GM21619 (cell line): ENCODE results near the gene TAS2R40.
"Not testable (repeated sequence)": the region's sequence is repeated elsewhere in the genome, so short reads cannot be mapped to it uniquely, and the experiment has no call there.

ENCODE experiments used
- ATAC-seq: cut with Tn5 transposase; IDR thresholded peaks from one replicate; pipeline ENCODE4 v1.9.1; 2021; ENCODE audit not compliant: unreplicated experiment

TAS2R40 gene

DNA sequence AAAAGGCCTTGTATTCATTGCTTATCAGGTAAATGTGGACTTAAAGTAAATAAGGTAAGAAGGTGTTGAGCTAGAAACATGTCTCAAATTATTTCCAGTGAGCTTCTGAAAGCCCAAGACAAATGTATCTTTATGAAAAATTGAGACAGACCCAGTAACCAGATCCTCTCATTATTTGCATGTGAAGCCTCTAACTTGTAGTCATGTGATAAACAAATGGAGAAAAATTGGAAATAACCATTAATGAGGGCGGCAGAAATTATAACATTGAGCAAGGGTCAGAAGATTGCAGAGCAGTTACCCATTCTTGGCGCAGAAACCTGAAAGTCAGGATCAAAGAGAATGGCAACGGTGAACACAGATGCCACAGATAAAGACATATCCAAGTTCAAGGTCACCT lies at the start of gene TAS2R40:
Gene TAS2R40 (plus strand): TSS at position 301 of the 400 bp plus-strand sequence. CDS start 42 bp downstream, at position 343.
- no peak for ATAC-seq

DNA sequence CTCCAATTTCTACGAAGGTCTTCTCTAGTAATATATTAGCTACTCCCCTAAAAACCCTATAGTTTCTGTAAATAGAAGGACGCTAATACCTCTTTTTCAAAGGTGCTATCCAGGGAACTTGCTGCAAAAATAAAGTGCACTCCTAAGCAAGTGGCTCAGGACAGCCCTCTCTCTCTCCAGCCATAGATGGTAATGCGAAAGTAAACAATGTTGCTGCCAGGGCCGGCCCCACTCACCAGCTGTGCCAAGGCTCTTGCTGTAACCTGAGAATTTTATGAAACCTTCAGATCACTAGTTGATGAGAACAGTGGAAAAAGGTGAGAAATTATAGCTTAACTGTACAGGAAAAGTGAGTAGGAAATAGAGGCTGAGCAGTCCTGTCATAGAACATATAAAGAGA lies 49.5 kb upstream of the TAS2R40 start:
- no peak for ATAC-seq

DNA sequence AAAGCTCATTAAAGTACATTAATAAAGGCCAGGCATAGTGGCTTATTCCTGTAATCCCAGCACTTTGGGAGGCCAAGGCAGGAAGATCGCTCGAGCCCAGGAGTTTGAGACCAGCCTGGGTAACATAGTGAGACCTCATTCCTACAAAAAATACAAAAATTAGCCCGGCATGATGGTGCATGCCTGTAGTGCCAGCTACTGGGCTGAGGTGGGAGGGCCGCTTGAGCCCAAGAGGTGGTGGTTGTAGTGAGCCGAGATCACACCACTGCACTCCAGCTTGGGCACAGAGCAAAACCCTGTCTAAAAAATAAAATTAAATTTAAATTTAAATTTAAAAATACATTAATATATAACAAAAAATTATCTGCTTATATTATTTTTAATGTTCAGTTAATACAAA lies 45.7 kb upstream of the TAS2R40 start:
- ATAC-seq = no peak

DNA sequence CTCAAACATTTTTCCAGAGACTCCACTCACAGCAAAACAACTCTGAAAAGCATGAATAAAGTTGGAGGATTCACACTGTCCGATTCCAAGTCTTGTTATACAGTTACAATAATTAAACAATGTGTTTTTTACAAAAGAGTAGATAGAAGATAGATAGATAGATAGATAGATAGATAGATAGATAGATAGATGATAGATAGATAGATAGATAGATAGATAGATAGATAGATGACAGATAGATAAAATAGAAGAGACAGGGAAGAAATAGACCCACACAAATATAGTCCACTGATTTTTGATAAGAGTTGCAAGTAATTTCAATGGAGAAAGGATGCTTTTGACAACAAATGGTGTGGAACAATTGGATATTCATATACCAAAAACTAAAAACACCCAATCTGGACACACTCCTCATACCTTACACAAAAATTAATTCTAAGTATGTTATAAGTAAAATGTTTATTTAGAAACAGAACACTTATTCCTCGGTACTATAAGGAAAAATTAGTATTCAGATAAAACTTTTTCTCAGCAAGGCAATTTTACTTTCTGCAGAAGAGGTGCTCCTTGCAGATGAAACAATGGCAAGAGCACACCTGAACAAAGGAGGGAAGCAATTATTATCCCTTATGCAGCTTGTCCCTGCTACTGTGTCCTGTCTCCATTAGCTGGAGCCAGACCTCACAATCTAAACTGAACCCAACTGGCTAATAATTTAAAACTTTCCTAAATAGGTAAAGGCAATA lies 44.3 kb upstream of the TAS2R40 start:
- no peak for ATAC-seq

DNA sequence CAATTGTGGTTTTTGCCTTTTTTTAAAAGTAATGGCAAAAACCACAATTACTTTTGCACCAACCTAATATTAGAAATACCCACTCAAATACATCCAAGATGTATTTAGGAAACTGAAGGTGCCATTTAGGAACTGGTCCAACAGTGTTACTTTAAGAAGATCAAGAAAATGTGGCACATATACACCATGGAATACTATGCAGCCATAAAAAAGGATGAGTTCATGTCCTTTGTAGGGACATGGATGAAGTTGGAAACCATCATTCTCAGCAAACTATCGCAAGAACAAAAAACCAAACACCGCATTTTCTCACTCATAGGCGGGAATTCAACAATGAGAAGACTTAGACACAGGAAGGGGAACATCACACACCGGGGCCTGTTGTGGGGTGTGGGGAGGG lies 41.1 kb upstream of the TAS2R40 start:
- not testable (repeated sequence) for ATAC-seq

DNA sequence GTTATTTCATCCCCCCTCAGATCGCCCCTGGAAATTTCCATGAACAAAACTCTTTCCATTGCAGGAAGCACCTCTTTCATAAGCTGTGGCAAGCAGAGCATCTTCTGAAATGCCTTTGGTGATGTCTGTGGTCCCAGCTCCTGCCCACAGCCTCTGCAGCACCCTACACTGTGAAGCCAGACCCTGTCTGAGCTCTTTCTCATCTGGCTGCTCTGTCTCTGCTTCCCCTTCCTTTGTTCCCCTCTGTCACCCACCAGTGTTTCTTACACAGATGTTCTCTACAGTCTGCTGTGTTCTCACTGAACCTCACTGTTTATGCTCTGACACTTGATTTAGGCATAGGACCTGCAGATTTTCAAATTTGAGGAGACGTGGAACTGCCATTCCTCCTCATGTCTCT lies 40.5 kb upstream of the TAS2R40 start:
- ATAC-seq = no peak

DNA sequence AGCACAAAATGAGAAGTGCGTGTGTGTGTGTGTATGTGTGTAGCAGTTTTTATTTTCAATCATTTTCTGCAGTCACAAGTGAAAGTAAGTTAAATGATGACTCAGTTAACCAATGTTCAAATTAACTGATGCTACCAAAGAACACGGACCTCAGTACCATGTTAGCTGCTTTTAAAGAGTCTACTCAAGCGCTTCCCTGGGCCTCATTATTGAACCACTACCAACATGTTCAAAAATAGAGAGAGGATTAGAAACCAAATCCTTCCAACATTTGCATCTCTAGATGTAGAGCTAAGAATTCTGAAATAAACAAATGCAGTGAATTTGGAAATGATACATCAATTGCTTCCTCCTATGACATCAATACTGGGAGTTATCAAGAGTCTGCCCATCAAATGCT lies 38.8 kb upstream of the TAS2R40 start, which contains the start of gene TAS2R39:
Gene TAS2R39 (plus strand): TSS at position 396 of the 400 bp plus-strand sequence. CDS start 0 bp downstream, at position 396.
- ATAC-seq = no peak

DNA sequence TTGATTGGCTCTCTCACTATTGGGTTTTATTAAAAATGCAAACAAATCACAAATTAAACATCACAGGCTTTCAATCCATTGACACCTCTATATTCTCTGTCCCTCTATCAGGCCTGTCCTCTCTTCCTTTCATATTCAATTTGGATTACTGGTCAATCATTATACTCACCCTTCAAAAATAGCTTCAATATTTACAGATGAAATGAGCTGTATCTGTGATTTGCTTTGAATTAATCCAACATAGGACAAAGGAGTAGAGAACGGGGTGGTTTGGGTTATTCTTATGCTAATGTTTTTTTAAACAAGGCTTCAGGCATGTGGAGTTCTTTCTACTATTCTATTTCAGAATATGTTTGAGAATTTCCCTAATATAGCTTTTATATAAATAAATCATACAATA lies 36.3 kb upstream of the TAS2R40 start:
- no peak for ATAC-seq

DNA sequence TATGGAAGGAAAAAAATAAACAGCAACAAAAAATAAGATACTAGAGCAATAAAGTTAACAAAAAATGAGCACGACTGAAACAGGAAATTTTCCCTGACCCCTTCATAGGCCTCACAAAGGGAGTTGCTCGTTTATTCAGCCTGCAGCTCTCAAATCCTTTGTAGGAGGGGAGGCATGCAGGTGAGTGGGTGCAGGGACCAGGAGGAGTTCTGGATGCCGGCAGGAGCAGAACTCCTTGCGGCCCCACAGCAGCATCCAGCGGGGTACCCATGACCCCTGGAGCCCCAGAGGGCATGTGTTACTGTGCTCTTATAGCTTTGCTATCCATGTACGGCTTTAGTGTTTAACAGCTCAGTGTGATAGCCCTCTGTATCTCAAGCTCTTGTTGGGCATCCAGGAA lies 32.8 kb upstream of the TAS2R40 start:
- no peak for ATAC-seq

DNA sequence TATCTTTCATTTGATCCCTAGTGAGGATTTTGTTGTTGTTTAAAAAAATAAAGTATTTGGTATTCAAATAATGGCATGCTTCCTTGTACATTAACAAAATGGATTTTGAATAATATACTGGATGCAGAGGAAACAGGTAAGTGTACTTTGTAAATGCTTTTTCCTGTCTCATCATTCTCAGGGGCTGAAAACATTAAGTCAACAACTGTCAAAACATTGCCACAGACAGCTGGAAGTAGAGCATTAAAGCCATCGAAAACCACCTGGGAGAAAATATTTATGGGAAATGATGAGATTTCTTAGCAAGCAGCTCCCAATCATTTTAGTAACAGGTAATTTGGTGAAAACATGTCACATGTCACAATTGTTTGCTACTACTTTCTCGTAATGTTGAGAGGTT lies 28.0 kb upstream of the TAS2R40 start:
- no peak for ATAC-seq

DNA sequence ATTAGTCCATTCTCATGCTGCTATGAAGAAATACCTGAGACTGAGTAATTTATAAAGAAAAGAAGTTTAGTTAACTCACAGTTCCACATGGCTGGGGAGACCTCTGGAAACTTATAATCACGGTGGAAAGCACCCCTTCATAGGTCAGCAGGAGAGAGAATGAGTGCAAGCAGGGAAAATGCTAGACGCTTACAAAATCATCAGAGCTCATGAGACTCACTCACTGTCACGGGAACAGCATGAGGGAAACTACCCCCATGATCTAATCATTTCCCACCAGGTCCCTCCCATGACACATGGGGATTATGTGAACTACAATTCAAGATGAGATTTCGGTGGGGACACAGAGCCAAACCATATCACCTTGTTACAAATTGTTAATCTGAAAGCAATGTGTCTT lies 22.8 kb upstream of the TAS2R40 start:
- peak; percentile 75 for ATAC-seq

DNA sequence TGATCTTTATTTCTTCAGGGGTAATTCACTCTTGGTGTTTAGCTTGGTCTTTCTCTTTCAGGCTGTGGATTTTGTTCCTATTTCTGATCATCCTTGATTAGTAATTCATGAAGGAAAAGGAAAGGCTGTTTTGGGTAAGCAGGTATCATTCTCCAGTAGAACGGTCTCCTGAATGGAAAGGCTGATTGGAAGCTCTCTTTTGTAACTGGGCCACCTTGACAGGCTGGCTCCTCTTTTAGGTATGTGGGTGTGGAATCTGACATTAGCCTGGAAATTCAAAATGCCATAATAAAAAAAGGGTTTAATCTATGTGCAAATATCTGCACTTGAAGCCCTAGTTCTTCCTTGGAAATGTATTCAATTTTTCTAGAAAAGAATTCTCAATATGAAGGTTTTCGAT lies 19.7 kb upstream of the TAS2R40 start:
- no peak for ATAC-seq

DNA sequence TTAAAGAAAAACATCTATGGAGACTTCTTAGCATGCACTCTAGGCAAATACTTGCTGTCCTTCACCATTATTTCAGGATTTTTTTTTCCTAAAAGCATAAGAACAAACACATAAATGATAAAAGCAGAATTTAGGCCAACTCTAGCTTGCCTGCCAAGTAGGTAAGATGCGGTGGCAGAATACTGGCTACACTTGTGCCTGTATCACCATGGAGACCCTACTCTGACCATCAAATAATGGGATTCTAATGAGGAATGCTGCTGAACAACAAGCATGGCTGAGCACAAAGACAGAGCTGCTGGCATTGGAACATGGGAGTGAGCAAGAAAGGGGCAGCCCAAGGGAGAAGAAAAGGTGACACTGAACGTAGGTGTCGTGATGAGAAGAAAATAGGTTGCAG lies 18.5 kb upstream of the TAS2R40 start:
- ATAC-seq = no peak

DNA sequence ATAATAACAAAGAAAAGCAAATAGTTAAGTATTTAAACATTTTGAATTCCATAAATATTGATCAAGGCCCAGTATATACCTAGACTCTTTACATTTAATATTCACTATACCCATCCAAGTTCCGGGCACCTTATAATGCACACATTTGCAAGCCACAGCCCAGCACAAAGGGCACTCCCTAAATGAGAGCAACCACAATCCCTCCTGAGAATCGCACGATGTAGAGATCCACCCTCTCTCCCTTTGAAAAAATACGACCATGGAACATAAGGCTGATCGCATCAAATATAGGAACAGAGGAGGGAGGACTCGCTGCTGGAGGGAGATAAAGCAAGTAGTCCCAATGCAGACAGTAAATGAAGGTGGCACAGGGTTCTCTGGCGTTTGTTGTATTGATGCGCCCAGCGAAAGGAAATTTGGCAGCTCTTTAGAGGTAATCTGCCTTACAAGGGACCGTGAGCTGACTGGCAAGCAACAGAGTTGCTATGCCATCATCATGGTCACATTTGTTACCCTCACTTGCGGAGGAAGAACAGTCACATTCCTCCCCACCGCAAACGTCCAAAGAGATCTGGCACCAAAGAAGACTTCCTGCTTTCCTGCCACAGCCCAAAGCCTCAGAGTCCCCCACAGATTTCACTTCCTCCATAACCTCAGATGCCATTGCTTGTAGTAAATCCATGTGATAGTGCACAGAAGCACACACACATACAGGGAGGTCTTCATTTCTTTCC lies 16.1 kb upstream of the TAS2R40 start:
- peak; percentile 86 for ATAC-seq

DNA sequence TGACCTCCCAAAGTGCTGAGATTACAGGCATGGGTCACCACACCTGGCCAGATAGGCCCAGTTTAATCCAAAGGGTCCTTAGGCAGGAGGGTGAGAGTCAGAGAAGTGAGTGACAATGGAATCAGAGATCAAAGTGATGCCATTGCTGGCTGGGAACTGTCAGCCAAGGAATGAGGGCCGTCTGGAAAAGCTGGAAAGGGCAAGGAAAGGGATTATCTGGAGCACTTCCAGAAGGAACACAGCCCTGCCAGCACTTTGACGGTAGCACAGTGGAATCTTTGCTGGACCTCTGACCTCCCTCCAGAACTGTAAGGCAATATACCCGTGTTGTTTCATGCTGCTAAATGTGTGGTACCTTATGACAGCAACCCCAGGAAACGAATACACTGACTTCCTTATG lies 11.3 kb upstream of the TAS2R40 start:
- no peak for ATAC-seq

DNA sequence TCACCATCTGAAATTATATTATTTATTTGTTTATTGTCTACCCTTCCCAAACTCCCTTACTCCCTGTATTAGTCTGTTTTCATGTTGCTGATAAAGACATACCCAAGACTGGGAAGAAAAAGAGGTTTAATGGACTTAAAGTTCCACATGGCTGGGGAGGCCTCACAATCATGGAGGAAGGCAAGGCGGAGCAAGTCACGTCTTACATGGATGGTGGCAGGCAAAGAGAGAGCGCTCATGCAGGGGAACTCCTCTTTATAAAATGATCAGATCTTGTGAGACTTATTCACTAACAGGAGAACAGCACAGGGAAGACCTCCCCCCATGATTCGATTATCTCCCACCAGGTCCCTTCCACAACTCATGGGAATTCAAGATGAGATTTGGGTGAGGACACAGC lies 8.4 kb upstream of the TAS2R40 start:
- ATAC-seq = not testable (repeated sequence)

DNA sequence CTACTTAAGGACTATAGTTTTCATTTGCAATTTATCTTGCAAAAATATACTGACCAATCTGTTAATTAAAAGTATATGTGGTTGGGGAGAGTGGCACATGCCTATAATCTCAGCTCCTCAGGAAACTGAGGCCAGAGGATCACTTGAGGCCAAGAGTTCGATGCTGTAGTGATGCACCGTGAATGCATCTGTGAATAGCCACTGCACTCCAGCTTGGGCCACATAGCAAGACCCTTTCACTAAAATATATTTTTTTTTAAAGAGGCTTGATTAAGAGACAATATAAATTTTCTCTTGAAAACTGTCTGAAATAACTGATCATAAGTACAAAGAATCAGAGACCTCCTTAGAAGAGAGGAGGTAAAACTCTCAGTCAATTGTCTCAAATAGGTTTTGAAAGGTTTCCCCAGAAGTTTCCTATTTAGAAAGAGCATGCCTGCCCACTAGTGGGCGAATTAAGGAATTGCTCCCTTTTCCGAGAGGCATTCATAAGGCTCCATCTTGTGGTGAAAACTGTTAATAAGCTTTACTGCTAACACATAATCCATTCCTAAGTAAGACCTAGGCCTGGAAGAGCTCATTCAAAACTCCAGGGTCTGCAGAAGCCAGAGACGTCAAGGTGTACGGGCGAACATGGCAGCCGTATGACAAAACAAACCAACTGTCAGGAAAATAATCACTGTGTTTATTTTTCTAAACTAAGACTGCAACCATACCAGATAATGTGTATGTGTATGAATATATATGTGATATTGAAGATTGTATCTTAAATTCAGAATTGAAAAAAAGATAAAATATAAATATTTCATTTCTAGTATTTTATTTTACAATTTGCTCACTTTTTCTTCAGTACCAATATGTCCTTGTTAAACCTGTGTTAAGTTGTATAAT lies 6.8 kb upstream of the TAS2R40 start:
- peak; percentile 95 for ATAC-seq

DNA sequence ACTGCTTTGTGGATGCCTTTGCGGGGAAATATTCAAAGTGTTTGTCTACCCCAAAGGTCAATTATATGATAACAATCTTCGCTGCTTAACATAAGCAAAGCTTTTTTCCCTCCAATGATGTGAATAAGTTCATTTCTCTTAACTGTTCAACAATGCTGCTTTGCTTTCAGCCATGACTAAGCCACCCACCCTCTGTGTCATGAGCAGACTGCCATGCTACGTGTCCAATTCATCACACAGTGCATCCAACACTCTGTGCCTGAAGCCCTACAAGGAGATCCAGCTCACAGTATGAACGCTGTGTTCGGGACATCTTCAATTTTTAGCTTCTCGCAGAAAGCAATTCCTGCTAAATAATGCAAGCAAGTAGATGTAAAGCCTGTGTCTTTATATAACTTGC lies 5.7 kb upstream of the TAS2R40 start:
- ATAC-seq = no peak

DNA sequence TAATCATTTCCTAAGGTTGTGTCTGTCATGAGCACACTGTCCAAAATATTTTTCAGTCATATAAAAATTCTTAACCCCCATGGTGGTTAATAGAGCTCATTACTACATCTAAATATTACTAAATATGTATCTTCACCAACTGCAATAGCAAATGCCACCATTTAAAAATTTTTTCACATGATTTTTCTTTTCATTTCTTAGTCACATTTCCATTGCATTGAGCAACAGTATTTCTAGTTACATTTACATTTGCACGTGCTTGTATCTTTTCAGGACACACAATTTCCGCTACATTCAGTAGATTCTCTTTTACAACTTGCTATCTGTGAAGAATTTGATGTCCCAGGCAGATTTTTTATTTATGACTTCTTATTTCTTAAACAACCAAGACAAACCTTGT lies 5.2 kb upstream of the TAS2R40 start:
- no peak for ATAC-seq

DNA sequence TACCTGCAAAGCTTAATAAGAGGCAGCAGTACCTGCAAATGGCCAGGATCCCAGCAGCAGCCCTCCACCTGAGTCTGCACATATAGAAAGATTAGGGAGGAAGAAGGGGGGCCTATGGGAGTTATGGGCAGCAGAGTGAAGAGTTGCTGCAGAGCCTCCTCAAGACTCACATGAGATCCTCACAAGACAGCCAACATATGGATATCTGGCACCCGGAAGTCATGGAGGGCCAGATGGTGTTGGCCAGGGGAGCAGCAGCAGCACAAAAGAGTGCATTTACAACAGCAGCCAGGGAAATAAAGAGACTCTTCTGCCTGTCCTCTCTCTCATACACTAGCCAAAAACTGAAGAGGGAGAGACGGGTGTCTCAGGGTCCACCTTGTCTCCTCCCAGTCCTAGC lies 4.0 kb upstream of the TAS2R40 start:
- no peak for ATAC-seq

DNA sequence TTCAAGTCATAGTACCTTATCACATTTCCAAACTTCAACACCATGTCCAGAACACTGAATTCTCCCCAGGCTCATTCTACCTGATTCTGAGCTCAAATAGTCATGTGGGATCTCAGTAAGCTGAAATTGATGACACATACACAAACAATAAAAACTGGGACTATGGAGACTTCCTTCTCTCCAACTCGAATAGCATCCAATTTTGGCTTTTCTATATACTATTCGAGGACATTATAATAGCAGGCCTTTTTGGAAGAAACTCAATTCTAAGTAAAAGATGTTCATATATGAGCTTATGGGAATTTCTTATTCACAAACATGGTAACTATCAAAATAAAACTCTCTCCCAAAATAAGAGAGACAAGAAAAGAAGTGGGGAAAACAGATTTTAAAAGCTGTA lies 551 bp upstream of the TAS2R40 start:
- ATAC-seq = no peak
